SJCRH30 (cell line): ENCODE results near the gene NDUFA13. TPM values are rescaled to one million over a fixed set of nuclear protein-coding genes. Genes with fewer than 3 reads are reported as not detected.

ENCODE experiments used
- DNase-seq, 2 experiments: peaks; one replicate each; pipeline ENCODE4 v3.0.0-alpha.2; 2015 to 2020
- H3K27ac ChIP-seq: fragments of 250-450 bp; sonication (Bioruptor Pico); 2 replicates; pipeline ENCODE4 v1.5.1; 2020; ENCODE audit warnings: mild to moderate bottlenecking, moderate library complexity
- H3K27me3 ChIP-seq: fragments of 250-450 bp; sonication (Bioruptor Pico); 2 replicates; pipeline ENCODE4 v1.5.1; 2020; ENCODE audit warnings: mild to moderate bottlenecking, moderate library complexity
- H3K36me3 ChIP-seq: fragments of 250-450 bp; sonication (Bioruptor Pico); 2 replicates; pipeline ENCODE4 v1.5.1; 2020; ENCODE audit warnings: mild to moderate bottlenecking, moderate library complexity
- H3K4me1 ChIP-seq: fragments of 250-450 bp; sonication (Bioruptor Pico); 2 replicates; pipeline ENCODE4 v1.5.1; 2020; ENCODE audit warnings: mild to moderate bottlenecking, moderate library complexity
- H3K4me3 ChIP-seq: fragments of 250-450 bp; sonication (Bioruptor Pico); 2 replicates; pipeline ENCODE4 v1.5.1; 2020; ENCODE audit warnings: mild to moderate bottlenecking, moderate library complexity
- H3K9me3 ChIP-seq: fragments of 250-450 bp; sonication (Bioruptor Pico); replicated peaks from 2 replicates; pipeline ENCODE4 v1.5.1; 2020; ENCODE audit warnings: mild to moderate bottlenecking, moderate library complexity
- total RNA-seq: library from RNA; depleted of rRNA; stranded (reverse); fragments of >200 nt; shearing (Covaris generic); gene quantifications from 2 replicates; pipeline ENCODE4 v1.2.3, GENCODE V29; 2014

The NDUFA13 gene
- total RNA-seq, 1 experiment from 2014 or later = 158 TPM

DNA sequence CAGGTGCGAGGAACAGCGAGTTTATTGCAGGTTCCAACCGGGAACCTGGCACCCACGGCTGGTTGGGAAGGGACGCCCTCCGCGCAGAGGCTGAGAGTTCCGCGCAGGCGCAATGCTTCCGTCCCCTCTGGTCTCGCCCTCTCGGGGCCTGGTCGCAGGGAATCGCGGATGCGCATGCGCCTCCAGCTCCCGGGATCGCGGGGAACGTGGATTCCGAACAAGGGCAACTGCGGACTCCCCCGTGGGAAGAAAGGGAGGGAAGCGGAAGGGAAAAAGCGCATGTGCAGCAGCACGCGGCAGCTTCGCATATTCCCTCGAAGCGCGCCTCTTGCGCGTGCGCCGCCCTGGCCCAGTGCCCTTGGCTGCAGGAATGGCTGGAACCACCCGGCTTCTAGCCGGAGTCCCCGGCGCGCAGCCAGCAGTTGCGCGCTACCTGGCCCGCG is 1.8 kb upstream of the NDUFA13 start:
- Histone ChIP-seq H3K27me3 (no peaks in the 10 kb centered on the region), H3K9me3 (0 out of 2 replicates have a peak, but pooled peaks cover 4% of the 10 kb centered on the region), H3K27ac (no peak overlapping the region), H3K4me1 (no peaks in the 10 kb centered on the region), H3K36me3 (peaks cover 2% of the 10 kb centered on the region; the same call in 1 of the 2 replicates), H3K4me3 (no peak overlapping the region)
- DNase-seq = no peak

DNA sequence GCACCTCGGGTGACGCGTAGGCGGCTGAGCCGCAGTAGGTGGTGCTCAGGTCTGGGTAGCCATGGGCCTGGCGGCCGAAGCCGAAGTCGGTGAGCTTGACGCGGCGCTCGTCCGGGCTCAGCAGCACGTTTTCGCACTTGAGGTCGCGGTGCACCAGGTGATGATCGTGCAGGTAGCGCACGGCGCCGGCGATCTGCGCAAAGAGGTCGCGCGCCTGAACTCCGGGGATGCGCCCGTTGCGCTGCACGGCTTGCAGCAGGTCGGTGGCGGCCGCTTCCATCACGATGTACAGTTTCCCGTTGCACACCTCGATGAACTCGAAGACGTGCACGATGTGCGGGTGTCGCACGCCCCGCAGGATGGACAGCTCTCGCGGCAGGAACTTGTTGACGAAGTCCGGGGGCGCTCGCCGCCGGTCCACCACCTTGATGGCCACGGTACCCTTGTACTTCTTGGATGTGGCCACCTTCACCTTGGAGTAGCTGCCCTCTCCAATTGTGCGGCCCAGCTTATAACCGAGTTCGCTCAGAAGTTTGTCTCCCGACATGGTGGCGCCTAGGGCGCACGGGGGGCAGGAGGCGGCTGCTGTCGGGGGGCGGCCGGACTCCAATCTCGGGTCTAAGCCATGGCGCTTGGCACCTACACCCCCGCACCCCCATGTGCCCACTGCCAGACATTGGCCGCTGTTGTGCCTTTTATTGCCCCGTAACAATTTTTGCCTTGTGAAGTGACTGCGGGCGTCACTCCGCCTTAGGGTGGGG is 964 bp upstream of the NDUFA13 start, which contains the start of gene TSSK6:
TSS of gene TSSK6 (minus strand) at position 668 of the 761 bp plus-strand sequence. CDS start at position 547, 121 bp downstream.
- Histone ChIP-seq H3K36me3 (peaks cover 7% of the 10 kb centered on the region), H3K9me3 (0 out of 2 replicates have a peak, but pooled peaks cover 4% of the 10 kb centered on the region), H3K4me3 (peak within 1 kb of the TSS; percentile 68), H3K27ac (peak within 1 kb of the TSS; percentile 65), H3K27me3 (no peaks in the 10 kb centered on the region), H3K4me1 (no peaks in the 10 kb centered on the region)
- DNase-seq = no peak

DNA sequence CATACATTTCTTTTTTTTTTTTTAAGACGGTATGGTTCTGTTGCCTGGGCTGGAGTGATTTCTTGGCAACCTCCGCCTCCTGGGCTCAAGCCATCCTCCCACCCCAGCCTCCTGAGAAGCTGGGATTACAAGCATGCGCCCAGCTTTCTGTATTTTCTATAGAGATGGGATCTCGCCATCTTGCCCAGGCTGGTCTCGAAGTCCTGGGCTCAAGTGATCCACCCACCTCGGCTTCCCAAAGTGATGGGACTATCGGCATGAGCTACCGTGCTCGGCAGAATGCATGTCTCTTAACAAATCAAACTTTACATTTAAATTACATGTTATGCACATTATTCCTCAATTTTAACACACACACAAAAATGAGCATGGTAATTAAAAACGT is 1.2 kb downstream of the NDUFA13 start:
- peaks cover 13% of the 10 kb centered on the region for H3K36me3 ChIP-seq
- 0 out of 2 replicates have a peak, but pooled peaks cover 4% of the 10 kb centered on the region for H3K9me3 ChIP-seq
- no peaks in the 10 kb centered on the region for H3K4me1 ChIP-seq
- DNase-seq = no peak
- H3K4me3 ChIP-seq = no peak overlapping the region
- no peaks in the 10 kb centered on the region for H3K27me3 ChIP-seq
- no peak overlapping the region for H3K27ac ChIP-seq

DNA sequence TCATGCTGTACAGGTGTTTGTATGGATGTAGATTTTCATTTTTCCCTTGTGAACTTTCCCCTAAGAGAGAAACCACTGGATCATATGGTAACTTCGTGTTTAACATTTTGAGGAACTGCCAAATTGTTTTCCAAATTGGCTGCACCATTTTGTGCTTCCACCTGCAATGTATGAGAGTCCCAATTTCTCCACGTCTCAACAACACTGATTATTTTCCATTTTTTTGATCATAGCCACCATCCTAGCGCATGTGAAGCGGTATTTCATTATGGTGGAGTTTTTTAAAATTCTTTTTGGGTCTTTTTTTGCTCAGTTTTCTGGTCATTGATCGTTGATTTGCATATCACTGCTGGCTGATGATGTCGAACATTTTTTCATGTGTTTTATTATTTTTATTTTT is 5.0 kb downstream of the NDUFA13 start:
- H3K27ac ChIP-seq = no peak overlapping the region

DNA sequence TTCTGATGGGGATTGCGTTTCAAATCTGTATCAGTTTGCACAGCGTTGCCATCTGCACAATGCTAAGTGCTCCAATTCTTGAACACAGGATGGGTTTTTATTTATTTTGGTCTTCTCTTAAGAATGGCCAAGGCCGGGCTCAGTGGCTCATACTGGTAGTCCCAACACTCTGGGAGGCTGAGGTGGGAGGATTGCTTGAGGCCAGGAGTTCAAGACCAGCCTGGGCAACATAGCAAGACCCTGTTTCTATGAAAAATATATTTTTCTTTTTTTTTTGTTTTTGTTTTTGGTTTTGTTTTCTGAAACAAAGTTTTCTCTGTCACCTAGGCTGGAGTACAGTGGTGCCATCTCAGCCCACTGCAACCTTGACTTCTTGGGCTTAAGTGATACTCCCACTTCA is 7.2 kb downstream of the NDUFA13 start:
- Histone ChIP-seq H3K27me3 (no peaks in the 10 kb centered on the region), H3K4me1 (no peaks in the 10 kb centered on the region), H3K27ac (no peak overlapping the region), H3K36me3 (peaks cover 27% of the 10 kb centered on the region), H3K4me3 (no peak overlapping the region), H3K9me3 (no peaks in the 10 kb centered on the region)
- DNase-seq = no peak

More for the DNA sequence above, 5.0 kb downstream of the NDUFA13 start:
- Histone ChIP-seq H3K9me3 (no peaks in the 10 kb centered on the region), H3K4me3 (no peak overlapping the region), H3K4me1 (no peaks in the 10 kb centered on the region), H3K36me3 (peaks cover 13% of the 10 kb centered on the region), H3K27me3 (no peaks in the 10 kb centered on the region)
- DNase-seq = no peak

DNA sequence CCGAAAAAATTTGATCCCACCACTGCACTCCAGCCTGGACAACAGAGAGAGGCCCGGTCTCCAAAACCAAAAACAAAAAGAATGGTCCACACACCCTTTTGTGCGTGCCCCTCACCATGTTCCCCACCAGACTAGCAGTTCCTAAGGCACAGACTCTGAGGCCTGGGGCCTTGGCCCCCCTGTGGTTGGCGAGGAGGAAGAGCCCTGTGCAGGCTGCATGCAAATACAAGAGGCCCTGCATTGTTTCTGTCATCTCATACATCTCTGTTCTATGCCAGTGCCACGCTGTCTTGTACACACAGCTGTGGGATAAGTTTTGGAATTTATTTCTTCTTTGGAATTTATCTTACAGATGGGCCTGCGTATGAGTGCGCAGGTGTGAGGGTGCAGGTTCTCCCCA is 8.0 kb downstream of the NDUFA13 start:
- Histone ChIP-seq H3K27me3 (no peaks in the 10 kb centered on the region), H3K36me3 (peaks cover 27% of the 10 kb centered on the region), H3K9me3 (no peaks in the 10 kb centered on the region), H3K27ac (no peak overlapping the region), H3K4me3 (no peak overlapping the region), H3K4me1 (no peaks in the 10 kb centered on the region)
- no peak for DNase-seq

DNA sequence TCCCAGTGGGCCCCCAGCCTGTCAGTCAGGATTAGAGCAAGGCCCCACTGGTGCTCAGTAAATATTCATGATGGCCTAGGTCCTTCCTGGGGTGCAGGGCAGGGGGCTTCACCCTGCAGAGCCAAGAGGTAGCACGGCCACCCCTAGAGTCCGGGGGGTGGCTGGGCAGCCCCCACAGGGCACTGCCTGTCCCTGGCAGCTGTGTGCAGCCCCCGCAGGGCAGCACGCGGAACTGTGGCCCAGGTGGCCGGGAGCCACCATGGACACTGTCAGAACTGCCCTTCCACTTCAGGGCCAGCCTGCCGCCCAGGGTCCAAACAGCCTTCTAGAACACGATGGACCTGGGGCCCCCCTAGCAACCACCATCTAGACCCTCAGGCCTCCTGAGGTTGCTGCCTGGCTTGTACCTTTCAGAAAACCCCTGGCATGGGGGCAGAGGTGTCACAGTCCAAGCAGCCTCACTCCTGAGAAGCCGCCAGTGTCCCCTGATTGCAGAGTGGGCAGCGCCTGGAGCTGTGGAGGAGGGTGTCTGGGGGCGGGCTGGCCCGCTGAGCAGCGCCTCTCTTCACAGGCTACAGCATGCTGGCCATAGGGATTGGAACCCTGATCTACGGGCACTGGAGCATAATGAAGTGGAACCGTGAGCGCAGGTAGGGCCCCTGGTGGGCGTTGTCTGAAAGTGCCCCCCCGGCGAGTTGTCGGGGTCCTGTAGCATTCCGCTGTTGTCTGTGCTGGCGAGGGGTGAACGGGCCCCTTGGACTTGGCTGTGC is 9.8 kb downstream of the NDUFA13 start:
- Histone ChIP-seq H3K36me3 (peaks cover 17% of the 10 kb centered on the region), H3K9me3 (no peaks in the 10 kb centered on the region), H3K27me3 (no peaks in the 10 kb centered on the region), H3K4me1 (no peaks in the 10 kb centered on the region), H3K4me3 (no peak overlapping the region), H3K27ac (no peak overlapping the region)
- no peak for DNase-seq

DNA sequence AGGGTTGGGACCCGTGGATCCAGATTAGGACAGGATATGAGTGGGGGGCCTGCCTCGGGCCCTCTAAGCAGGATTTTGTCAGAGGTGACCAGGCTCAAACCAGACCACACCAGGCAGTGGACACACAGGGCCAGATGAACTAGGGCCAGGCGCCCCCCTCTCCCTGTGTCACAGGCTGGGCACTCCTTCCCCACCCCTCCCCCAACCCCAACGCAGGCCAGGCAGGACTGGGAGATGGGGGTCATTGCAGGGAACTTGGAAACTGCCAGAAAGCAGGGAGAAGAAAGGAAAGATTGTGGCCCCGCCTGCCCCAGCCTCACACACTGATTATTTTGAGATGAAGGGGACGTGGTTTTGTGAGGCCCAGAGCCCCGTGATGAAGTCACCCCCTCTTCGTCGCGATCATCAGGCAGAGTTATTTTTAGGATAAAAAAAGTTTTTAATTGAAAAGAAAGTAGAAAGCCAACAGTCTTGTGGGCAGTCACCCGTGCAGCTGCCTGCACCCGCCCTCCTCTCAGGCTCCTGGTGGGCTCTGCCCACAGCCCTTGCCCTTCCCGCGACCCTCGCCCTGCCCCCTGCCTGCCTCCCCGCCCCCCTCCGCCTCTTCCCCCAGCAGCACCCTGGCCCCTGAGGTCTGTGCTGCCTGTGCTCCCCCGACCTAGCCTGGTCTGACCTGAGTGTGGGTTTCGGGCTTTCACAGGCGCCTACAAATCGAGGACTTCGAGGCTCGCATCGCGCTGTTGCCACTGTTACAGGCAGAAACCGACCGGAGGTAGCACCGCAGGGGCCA is 10.8 kb downstream of the NDUFA13 start:
- no peak overlapping the region for H3K4me3 ChIP-seq
- H3K9me3 ChIP-seq = no peaks in the 10 kb centered on the region
- H3K4me1 ChIP-seq = no peaks in the 10 kb centered on the region
- H3K27me3 ChIP-seq = no peaks in the 10 kb centered on the region
- H3K27ac ChIP-seq = no peak overlapping the region
- DNase-seq = no peak
- H3K36me3 ChIP-seq = peaks cover 13% of the 10 kb centered on the region

DNA sequence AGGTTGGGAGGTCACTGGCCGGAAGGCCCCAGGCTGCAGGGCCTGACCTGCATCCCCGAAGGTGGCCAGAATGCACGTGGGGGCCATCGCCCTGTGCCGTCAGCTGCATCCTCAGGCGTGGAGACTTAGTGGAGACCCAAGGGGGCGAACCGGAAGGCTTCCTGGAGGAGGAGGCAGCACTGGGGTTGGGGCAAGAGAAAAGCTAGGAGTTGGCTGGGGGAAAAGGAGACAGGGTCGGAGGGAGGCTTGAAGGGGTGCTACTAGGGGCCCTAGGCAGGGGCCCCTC is 11.3 kb downstream of the NDUFA13 start:
- no peaks in the 10 kb centered on the region for H3K9me3 ChIP-seq
- H3K27ac ChIP-seq = no peak overlapping the region
- H3K4me1 ChIP-seq = no peaks in the 10 kb centered on the region
- H3K4me3 ChIP-seq = no peak overlapping the region
- no peaks in the 10 kb centered on the region for H3K27me3 ChIP-seq
- peaks cover 13% of the 10 kb centered on the region for H3K36me3 ChIP-seq
- no peak for DNase-seq

DNA sequence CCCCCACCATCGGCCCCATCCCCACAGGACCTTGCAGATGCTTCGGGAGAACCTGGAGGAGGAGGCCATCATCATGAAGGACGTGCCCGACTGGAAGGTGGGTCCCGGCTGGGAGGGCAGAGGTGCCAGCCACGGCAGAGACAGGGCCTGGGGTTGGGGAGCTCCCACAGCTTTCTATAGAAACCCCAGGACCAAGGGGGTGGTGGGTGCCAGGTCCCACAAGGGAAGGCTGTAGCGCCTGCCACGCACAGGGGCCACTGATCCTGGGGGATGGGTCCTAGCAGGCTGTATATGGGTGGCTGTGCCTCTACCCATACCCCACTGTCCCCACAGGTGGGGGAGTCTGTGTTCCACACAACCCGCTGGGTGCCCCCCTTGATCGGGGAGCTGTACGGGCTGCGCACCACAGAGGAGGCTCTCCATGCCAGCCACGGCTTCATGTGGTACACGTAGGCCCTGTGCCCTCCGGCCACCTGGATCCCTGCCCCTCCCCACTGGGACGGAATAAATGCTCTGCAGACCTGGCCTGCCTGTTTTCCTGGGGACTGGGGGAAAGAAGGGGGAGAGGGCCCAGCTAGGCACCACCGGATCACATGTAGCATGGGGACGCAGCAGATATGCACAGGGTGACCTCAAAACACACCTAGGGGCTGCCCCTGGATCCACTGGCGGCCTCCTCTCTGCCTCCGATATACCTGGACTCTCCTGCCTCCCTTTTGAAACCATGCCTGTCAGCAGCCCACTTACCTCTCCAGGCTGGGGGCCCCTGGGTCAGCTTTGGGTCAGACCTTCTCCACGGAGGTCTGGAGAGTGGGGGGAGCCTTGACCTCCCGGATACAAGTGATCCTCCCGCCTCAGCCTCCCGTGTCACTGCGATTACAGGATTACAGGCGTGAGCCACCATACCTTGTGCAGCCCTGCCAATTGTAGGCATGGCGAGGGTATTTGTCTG is 11.9 kb downstream of the NDUFA13 start:
- Histone ChIP-seq H3K4me3 (no peak overlapping the region), H3K36me3 (peaks cover 13% of the 10 kb centered on the region), H3K27ac (no peak overlapping the region), H3K9me3 (no peaks in the 10 kb centered on the region), H3K4me1 (no peaks in the 10 kb centered on the region), H3K27me3 (no peaks in the 10 kb centered on the region)
- no peak for DNase-seq

DNA sequence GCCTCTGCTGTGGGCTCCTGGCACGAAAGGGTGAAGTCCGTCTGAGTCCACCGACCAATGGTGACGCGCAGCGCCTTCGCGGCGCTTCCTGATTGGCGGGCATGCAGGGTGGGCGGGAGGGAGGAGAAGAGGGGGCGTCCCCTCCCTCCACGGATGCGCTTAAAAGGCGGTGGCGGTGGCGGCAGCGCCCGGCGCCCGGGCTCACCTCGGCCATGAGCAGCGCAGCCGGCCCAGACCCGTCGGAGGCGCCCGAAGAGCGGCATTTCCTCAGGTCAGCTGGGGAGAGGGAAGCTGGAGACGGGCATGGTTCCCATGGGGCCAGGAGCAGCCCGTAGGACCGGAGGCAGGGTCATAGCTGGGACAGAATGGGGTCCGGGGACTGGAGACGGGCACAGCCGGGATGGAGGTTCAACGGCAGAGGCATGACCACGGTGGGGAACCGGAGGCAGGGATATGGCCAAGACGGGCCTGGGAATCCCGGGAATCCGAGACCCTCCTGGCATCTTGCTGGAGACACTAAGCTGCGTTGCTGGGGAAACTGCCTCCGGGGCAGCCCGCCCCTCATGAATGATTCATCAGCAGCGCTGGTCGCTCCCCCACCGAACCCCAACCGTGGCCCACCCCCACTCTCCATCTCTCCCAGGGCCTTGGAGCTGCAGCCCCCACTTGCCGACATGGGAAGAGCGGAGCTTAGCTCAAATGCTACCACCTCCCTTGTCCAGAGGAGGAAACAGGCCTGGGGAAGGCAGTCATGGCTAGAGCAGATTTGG is 12.9 kb downstream of the NDUFA13 start, which contains the start of gene YJEFN3:
TSS of gene YJEFN3 (plus strand) at position 191 of the 770 bp plus-strand sequence. CDS start at position 213, 22 bp downstream.
- Histone ChIP-seq H3K27ac (no peak within 1 kb of the TSS), H3K4me1 (no peaks in the 10 kb centered on the region), H3K4me3 (no peak within 1 kb of the TSS), H3K36me3 (peaks cover 13% of the 10 kb centered on the region), H3K27me3 (no peaks in the 10 kb centered on the region), H3K9me3 (no peaks in the 10 kb centered on the region)
- DNase-seq = no peak

DNA sequence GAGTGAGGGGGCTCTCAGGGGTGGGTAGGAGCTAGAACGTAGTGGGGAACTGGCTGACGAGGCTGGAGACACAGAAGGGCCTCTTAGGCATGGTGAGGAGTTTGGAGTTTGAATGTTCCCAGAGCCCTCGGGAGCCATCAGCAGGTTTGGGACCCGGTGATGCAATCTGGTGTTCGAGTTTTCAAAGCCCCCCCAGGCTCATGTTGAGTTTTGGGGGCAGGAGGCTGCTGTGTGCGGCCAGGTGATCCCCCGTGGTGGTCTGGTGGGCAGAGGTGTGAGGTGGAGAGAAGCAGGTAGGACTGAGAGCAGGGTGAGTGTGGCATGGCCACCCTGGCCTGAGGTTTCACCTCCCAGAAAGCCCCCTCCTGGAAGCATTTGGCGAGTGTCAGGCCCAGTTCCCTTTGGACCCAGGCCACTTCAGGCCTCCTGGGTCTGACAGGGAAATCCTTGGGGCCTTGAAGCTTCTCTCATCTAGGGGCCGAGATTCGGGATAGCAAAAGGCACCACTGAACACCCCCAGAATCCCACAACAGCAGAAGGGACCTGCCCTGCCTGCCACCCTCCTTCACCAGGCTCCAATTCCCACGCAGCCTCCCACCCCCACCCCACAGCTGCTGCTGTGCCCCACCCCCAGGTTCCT is 13.9 kb downstream of the NDUFA13 start:
- no peak overlapping the region for H3K4me3 ChIP-seq
- peaks cover 13% of the 10 kb centered on the region for H3K36me3 ChIP-seq
- H3K4me1 ChIP-seq = no peaks in the 10 kb centered on the region
- no peaks in the 10 kb centered on the region for H3K27me3 ChIP-seq
- no peak overlapping the region for H3K27ac ChIP-seq
- DNase-seq = no peak
- H3K9me3 ChIP-seq = no peaks in the 10 kb centered on the region

DNA sequence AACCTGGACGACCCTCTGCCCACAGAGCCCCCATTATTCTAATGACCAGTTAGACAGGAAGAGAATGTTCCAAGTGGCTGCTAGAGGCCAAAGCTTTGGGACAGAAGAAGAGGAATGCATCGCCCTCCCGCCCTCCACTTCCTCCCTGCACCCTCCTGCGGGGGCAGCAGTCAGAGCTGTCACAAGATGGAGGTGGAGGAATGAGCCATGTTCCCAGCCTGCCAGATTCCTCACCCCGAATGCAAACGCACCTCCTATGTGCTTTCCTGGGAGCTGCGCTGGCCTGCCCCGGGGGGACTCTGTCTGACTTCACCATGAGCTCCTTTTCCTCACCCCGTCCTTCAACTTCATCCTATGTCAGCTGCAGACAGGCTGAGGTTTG is 14.4 kb downstream of the NDUFA13 start:
- Histone ChIP-seq H3K4me3 (no peak overlapping the region), H3K36me3 (peaks cover 13% of the 10 kb centered on the region), H3K27me3 (no peaks in the 10 kb centered on the region), H3K9me3 (no peaks in the 10 kb centered on the region), H3K4me1 (no peaks in the 10 kb centered on the region), H3K27ac (no peak overlapping the region)
- no peak for DNase-seq
